Stimulated activated CD8-positive, alpha-beta memory T cell treated with anti-CD3 and anti-CD28 coated beads, Interleukin-2, amount 100 ng/mL, for 48 hours (primary cell): ENCODE data around the gene RILPL2.
A peak's percentile ranks its signal among the peaks of the same experiment; 100 is the strongest.
"Not testable (repeated sequence)": the region's sequence is repeated elsewhere in the genome, so short reads cannot be mapped to it uniquely, and the experiment has no call there.

Source experiments
- DNase-seq, 2 donors: peaks; one replicate each; pipeline ENCODE4 v3.0.0-alpha.2; 2020; ENCODE audit warnings: low read depth in 2 of 2

Gene RILPL2, protein sequence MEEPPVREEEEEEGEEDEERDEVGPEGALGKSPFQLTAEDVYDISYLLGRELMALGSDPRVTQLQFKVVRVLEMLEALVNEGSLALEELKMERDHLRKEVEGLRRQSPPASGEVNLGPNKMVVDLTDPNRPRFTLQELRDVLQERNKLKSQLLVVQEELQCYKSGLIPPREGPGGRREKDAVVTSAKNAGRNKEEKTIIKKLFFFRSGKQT

DNA sequence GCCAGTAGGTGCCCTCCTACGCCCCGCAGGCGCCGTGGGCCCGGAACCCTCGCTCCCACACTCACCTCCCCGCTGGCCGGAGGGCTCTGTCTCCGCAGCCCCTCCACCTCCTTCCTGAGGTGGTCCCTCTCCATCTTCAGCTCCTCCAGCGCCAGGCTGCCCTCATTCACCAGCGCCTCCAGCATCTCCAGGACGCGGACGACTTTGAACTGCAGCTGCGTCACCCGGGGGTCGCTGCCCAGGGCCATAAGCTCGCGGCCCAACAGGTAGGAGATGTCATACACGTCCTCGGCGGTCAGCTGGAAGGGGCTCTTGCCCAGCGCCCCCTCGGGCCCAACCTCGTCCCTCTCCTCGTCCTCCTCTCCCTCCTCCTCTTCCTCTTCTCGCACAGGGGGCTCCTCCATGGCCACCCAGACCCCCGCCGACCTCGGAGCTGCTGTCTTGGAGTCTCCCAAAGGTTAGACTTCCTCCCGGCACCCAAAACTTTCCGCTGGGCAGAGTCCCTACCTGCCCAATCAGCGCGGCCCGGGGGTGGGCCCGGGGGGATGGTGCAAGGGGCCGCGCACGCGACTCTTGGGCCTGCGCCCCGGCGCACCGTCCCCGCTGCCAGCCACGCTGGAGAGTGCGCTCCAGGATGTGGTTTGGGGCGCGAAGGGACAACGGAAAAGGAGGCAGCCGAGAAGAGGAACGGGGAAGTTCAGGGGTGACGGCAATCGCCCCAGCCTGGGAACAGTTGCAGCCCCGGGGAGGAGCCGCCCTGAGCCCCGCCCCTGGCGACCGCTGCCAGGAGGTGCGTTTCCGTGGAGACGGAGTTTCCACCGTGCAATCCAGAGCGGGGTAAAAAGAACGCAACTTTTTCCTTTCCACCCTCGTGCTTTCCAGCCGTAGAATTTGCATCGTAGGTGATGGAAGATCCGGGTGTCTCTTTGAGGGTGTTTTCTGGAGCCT lies at the start of gene RILPL2:
RILPL2 (minus strand) TSS at position 668 of the 948 bp plus-strand sequence; CDS start at position 404, 264 bp downstream.
- peak; percentile 90 to 91 for DNase-seq

DNA sequence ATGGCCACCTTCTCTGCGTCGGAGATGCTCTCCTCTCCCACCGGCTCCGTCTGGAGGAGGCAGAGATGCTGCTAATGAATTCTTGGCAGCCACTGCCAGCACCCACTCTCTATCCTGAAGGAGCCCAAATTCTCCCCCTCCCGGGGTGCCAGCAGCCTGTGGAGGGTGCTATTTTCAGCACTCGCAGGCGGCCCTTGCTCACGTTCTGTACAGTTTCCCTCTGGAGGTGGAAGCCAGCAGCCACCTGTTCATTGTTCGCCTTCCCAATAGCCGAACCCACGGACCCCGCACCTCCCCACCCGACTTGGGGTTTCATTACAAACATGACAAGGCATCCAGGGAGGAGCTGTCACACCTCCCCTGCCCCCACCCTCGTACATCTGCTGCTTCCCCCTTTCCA lies 49.3 kb upstream of the RILPL2 start:
- no peak for DNase-seq

DNA sequence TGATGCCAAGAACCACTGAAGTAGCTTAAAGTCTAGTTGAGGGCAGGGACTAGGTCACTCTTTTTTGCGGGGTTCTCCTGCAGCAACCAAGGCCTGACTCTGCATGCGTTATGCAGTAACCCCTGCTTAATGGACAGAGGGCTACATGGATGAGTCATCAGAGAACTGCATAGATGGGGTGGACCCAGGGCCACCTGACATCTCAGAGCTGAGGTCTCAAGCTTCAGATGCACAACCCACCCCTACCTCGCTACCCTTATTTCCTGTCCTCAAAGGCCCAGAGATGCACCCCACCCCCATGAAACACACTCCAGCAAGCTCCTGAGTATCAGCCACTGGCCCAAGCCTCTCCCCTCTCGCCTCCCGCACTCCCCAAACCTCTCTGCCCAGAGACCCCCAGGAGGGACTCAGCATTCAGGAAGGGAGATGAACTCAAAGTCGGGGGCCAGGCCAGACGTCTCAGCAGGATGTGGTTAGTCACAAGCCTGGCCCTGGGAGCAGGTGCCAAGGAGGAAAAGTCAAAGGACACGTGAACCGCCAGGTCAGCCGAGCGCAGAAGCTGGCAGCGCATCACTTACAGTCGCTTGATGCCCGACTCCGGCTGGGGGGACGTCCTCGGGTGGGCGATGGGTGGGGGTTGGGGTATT lies 47.2 kb upstream of the RILPL2 start:
- DNase-seq: no peak

DNA sequence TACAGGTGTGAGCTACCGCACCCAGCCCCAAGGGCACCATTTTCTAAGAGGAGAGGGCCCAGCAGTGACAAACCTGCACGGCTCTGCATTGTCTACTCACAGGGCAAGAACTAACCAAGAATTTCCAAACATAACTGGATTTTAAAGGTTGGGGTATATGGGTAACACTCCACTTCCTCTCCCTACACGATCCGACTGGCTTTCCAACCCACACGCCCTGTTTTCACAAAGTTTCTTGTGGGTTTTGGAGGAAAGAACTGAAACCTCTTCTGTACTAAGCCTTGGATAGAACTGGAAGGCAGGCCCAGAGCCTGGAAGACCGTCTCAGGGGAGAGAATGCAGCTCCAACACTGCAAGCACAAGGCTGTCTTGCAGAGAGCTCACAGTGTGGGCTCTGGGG lies 46.4 kb upstream of the RILPL2 start:
- no peak for DNase-seq

DNA sequence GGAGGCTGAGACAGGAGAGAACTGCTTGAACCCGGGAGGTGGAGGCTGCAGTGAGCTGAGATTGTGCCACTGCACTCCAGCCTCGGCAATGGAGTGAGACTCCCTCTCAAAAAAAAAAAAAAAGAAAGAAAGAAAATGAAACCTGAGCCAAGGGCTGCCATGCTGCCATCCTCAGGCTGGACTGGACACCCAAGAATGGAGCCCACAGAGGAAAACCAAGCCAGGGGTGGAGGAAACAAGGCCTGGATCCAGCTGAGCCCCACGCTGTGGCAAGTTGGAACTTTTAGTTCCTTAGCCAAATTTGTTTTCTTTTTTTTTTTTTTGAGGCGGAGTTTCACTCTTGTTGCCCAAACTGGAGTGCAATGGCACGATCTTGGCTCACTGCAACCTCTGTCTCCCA lies 44.8 kb upstream of the RILPL2 start:
- not testable (repeated sequence) for DNase-seq

DNA sequence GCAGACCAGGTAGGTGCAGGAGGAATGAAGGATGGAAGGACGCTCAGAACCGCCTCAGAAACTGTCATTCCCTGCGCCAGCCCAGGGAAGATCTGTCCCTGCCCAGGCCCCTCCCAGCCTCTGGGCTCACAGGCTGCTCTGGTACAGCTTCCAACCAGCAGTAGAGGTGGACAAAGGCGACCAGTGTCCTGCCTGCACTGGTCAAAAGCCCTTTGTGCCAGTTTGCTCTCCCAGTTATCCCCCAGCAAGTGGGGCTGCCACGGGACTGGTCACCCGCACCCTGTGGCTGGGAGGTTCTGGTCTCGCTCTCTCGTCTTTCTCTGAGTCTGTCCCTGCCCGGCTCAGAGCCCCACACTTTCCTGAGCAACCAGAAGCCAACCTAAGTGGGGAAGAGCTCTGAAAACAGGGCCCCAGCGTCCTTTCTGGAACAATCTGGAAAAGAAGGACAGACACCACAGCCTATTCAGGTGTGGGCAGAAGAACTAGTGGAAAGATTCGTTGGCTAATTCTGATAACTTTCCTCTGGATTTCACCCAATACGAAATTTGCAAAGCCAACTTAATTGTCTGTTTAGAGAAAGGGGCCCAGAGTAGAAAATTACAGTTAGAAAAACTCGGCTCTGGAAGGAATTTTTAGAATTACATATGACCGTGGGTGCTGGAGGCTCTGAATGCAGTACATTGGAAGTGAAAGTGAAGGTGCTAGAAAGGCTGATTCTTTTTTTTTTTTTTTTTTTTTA lies 43.1 kb upstream of the RILPL2 start:
- DNase-seq: no peak

DNA sequence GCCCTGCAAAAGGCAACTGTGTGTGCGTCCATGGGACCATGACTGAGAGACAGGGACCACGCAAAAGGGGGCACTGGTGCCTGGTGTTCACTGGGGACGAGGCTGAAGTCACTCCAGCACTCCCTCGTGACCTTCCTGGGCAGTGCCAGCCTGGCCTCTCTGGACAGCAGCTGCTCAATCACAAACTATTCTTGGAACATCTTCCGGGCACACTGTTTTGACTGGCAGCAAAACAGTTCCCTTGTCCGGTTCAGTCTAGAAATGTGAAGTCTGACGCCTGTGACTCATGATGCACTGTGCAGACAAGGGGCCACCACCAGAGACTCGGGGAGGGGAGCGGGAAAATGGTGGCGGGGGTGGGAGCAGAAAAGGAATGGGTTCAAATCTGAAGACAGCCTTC lies 42.3 kb upstream of the RILPL2 start:
- DNase-seq: no peak

DNA sequence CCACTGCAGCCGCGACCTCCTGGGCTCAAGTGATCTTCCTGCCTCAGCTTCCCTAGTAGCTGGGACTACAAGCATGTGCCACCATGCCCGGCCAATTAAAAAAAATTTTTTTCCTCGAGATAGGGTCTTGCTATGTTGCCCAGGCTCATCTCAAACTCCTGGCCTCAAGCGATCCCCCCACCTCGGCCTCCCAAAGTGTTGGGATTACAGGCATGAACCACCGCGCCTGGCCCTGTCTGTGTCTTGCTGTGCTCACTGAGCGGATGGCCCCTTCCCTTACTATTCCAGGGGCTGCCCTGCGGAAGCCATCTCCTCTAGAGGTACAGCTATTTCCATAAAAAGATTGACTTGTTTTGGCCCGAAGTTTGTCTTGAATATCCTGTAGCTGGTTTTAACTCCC lies 41.6 kb upstream of the RILPL2 start:
- no peak for DNase-seq

DNA sequence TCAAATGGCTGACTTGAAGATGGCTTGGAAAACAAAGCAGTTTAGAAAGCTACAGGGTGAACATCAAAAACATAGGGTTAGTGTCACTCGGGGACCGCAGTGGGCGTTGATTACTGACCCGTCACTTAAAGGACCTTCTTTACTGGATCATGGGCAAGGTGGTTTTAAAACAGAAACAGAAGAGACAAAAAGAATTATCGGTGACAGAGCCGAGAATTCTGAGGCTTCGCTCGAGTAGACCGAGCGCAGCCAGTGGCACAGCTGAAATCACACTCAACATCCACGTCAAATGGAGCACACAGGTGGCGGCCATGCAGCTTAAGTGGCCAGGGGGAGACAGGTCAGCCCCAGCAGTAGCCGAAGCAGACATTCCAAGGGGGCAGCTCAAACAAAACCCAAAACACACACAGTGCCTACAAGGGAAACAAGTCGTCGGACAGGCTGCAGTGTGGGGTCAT lies 38.8 kb upstream of the RILPL2 start:
- DNase-seq: no peak

DNA sequence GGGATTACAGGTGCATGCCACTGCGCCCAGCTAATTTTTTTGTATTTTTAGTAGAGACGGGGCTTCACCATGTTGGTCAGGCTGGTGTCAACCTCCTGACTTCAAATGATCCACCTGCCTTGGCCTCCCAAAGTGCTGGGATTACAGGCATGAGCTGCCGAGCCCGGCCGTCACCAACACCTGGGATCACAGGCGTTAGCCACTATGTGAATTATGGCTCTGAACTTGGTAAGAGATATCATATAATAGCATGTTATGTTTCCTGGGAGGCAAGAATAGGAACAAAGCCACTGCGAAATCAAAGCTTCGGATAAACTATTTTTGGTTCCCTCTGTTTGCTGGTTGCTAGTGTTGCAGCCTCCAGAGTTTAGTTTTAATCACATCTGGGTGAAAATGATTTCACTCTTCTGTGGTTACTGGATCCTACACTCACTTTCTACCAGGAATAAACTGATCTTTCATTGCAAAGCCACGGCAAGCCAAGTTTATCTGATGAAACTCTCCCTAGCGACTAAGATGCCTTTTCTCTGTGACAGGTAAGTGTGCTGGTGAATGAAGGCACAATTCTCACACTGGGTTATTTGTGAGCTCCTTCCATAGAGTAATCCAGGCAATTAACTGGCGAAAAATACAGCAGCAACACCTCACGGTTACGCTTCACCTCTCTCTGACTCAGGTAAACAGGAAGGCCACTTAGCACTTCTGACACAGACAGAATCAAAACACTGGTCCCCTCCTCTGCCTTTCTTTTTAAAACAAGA lies 38.2 kb upstream of the RILPL2 start:
- no peak for DNase-seq

DNA sequence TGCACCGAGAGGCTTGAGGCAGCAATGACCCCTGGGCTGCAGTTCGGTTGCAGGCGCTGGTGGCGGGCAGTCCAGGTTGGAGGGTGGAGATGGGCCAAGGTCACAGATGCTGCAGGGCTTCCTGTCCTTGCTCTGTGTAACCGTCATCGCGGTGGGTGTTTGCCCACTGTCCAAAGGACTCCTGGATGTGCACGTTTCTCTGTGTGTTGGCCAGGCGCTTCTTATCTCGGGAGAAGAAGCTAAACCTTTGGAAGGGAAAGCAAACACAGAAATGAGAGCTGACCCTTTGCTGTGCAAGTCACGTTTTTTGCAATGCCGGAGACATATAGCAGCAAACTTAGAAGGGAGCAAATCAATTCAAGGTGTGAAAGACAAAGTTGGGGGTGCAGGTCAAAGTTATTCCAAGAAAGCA lies 36.0 kb upstream of the RILPL2 start:
- DNase-seq: no peak

DNA sequence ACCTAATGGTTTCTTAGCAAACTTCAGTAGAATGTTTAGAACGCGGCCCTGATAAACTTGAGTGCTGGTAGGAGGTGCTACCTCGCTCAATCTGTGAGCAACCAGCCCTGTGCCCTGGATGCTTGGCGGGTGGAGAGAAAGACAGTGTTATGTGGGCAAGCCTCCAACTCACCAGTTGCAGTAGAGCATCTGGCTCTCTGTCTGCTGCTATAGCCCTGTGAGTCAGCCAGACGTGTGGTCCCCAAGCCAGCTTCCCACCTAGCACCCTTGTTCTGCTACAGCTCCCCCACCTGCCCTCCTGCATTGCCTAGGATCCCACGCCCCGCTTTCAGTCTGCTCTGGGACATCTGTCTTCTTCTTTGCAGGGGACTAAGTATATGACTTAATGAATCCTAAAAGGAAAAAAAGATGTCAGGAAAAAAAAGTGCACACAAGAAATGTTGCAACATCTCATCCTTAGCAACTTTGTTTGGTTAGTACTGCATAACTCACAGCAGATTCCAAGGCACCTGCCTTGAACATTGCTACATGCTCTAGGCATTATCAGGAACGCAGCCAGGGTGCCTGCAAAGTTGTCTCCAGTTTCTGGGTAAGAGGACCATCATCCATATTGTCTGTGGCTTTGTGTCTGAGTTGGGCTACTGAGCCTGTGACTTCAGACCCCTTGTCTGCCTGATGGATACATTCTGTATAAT lies 35.0 kb upstream of the RILPL2 start:
- DNase-seq: no peak

DNA sequence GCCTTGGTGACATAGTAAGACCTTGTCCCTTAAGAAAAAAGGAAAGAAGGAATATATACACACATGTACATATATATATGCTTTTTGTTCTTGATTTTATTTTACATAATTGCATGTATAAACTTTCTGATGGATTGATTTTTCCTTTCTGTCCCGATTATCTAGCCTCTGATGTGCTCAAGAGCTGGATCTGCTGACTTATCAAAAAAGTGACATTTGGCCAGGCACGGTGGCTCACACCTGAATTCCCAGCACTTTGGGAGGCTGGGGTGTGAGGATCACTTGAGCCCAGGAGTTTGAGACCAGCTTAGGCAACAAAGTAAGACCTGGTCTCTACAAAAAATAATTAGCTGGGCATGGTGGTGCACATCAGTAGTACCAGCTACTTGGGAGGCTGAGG lies 33.5 kb upstream of the RILPL2 start:
- no peak for DNase-seq

DNA sequence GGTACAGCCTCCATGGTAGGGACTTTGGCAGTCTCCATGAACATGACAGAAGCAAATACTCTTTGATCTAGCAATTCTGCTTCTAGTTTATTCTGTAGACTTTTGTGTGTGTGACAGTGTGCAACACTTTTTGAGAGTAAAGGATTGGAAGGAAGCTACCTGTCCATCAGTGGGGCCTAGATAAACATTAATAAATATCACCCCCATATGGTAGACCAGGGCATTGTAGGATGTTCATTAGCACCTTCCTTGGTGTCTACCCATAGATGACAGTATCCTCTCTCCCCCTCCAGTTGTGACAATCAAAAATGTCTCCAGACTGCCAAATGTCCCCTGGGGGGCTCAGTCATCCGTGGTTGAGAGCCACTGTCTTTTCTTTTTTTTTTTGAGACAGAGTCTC lies 32.3 kb upstream of the RILPL2 start:
- no peak for DNase-seq

DNA sequence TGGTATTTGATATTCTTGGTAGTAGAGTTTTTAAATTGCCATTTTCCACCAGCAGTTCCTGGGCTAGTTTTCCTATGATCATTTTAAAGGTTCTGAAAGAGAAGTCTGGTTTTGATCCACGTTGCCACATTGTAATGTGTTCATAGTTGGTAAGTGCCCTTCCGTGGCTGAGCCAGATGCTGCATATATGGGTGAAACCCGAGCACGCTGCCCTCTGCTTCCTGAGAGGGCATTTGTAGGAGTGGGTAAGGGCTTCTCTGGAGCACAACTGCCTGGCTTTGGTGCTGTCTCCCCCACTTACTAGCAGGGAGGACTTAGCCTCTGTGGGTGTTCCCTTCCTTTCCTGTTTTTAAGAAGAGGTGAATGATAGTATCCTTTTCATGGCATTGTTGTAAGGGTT lies 28.6 kb upstream of the RILPL2 start:
- no peak for DNase-seq

DNA sequence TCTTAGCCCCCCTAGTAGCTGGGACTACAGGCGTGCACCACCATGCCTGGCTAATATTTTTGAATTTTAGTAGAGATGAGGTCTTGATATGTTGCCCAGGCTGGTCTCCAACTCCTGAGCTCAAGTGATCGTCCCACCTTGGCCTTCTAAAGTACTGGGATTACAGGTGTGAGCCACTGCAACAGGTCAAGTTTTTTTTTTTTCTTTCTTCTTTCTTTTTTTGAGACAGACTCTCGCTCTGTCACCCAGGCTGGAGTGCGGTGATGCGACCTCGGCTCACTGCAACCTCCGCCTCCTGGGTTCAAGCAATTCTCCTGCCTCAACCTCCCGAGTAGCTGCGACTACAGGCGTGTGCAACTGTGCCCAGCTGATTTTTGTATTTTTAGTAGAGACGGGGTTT lies 26.7 kb upstream of the RILPL2 start:
- DNase-seq: not testable (repeated sequence)

DNA sequence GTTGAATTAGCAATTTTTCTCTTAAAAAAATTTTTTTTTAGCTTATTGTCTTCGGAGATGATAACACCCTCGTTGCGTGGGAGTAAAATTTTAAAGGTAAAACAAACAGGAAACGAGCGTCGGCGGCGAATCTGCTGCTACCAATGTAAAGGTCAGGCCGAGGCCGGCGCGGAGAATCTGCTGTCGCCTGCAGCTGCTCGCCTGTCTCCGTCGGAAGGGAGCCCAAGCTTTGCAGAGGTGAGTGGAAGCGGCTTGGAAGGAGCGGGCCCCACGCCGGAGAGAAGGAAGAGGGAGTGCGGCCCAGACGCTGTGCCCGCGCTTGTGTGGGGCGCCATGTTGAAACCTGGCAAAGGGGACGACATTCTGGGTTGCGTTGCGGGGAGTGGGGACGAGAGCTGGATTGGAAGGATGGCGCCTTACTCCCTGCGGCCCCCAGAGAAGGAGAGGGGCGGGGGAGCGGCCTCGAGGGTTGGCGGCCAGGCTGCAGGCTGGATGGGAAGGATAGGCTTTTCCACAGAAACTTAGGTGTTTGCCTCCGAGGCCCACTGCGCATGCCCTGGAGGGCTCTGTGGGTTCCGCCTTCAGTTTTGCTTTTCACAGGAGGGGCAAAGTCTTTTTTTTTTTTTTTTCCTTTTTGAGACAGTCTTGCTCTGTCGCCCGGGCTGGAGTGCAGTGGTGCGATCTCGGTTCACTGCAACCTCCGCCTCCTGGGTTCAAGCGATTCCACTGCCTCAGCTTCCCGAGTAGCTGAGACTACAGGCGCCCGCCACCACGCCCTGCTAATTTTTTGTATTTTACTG lies 21.7 kb upstream of the RILPL2 start, which contains the start of gene SNRNP35:
SNRNP35 (plus strand) TSS at position 160 of the 800 bp plus-strand sequence. CDS start 7,402 bp downstream, outside the sequence.
- DNase-seq: peak; percentile 73 to 74

DNA sequence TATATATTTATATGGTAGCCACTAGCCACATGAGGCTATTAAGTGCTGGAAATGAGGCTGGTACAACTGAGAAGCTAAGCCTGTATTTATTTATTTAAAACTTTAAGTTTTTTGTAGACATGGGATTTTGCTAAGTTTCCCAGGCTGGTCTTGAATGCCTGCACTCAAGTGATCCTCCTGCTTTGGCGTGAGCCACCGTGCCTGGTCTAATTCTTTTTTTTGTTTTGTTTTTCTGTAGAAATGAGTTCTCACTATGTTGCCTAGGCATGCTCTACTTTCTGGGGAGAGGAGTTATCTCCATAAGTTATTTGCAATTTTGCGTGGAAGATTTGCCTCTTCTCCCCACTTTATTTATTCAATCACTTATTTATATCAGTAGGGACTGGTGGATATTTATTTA lies 16.7 kb upstream of the RILPL2 start:
- no peak for DNase-seq

DNA sequence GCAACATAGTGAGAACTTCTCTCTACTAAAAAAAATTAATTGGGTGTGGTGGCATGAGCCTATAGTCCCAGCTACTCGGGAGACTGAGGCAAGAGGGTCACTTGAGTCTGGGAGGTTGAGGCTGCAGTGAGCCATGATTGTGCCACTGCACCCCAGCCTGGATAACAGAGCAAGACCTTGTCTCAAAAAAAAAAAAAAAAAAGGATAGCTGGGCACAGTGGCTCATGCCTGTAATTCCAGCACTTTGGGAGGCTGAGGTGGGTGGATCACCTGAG lies 15.7 kb upstream of the RILPL2 start:
- DNase-seq: not testable (repeated sequence)

DNA sequence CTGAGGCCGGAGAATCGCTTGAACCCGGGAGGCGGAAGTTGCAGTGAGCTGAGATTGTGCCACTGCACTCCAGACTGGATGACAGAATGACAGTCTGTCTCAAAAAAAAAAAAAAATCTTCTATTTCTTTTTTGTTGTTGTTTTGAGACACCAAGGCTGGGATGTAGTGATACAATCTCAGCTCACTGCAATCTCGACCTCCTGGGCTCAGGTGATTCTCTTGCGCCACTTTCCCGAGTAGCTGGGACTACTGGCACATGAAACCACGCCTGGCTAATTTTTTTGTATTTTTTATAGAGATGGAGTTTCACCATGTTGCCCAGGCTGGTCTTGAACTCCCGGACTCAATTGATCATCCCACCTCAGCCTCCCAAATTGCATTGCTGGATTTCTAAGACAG lies 14.2 kb upstream of the RILPL2 start:
- DNase-seq: no peak
